ENCODE results near the gene PTPRK. TPM values are rescaled to one million over a fixed set of nuclear protein-coding genes. Genes with fewer than 3 reads are reported as not detected.

The PTPRK gene
- total and polyA plus RNA-seq, 2 donors (not counting 1 experiment from before 2014, with no cell fraction given), result 16.2 to 18.7 TPM

- POLR2A ChIA-PET, result no interaction called here
- no peaks in the 10 kb centered on the region for H3K9me3 Mint-ChIP-seq (ENCODE audit: insufficient read depth)
- no peaks in the 10 kb centered on the region for H3K27me3 ChIP-seq (replicated peaks in 1 of 4; ENCODE audit: control extremely low read depth in 1 of 4, control insufficient read depth in 3 of 4, insufficient read depth in 4 of 4, low read length in 3 of 4)
- no peak for TF ChIP-seq EZH2 (IDR thresholded peaks at IDR 0.05; ENCODE audit: borderline replicate concordance, insufficient read depth, low read depth, low read length, poor library complexity, severe bottlenecking)
- TF ChIP-seq, protein P1, sequence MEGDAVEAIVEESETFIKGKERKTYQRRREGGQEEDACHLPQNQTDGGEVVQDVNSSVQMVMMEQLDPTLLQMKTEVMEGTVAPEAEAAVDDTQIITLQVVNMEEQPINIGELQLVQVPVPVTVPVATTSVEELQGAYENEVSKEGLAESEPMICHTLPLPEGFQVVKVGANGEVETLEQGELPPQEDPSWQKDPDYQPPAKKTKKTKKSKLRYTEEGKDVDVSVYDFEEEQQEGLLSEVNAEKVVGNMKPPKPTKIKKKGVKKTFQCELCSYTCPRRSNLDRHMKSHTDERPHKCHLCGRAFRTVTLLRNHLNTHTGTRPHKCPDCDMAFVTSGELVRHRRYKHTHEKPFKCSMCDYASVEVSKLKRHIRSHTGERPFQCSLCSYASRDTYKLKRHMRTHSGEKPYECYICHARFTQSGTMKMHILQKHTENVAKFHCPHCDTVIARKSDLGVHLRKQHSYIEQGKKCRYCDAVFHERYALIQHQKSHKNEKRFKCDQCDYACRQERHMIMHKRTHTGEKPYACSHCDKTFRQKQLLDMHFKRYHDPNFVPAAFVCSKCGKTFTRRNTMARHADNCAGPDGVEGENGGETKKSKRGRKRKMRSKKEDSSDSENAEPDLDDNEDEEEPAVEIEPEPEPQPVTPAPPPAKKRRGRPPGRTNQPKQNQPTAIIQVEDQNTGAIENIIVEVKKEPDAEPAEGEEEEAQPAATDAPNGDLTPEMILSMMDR (IDR thresholded peaks at IDR 0.05), result no peak
- CTCF ChIA-PET, result no interaction called here
- H3K27ac ChIP-seq (ENCODE audit: low read length in 2 of 2), result peak overlapping the region; percentile 65 to 82
- H3K79me2 ChIP-seq (ENCODE audit: control insufficient read depth, insufficient read depth, low read length), result peaks cover 34% of the 10 kb centered on the region
- H3K27me3 Mint-ChIP-seq, result no peaks in the 10 kb centered on the region
- peak overlapping the region; percentile 88 for H3K4me3 Mint-ChIP-seq
- H3K36me3 ChIP-seq (replicated peaks in 1 of 2; ENCODE audit: control extremely low read depth in 1 of 2, control insufficient read depth in 1 of 2, extremely low read depth in 1 of 2, insufficient read depth in 2 of 2, low read length in 1 of 2), result no peaks in the 10 kb centered on the region
- peaks cover 25% of the 10 kb centered on the region for H3K4me1 Mint-ChIP-seq
- peak overlapping the region; percentile 95 for H3K27ac Mint-ChIP-seq
- peak; percentile 80 for ATAC-seq (ENCODE audit: low read depth)
- peak overlapping the region; percentile 69 for H3K4me2 ChIP-seq (replicated peaks; ENCODE audit: low read depth, low read length, poor library complexity, severe bottlenecking)
- peak; percentile 57 for DNase-seq
- no peaks in the 10 kb centered on the region for H4K20me1 ChIP-seq (ENCODE audit: control insufficient read depth, insufficient read depth, low read length, poor library complexity, severe bottlenecking)
- intact Hi-C loops (cut with micrococcal nuclease), result no loop called here
- peak overlapping the region; percentile 30 to 86 (median 61) for H3K4me3 ChIP-seq (ENCODE audit: control extremely low read depth in 1 of 5, extremely low read depth in 1 of 5, insufficient read depth in 1 of 5, low read depth in 2 of 5, low read length in 4 of 5)
- peak overlapping the region; percentile 63 for H2AFZ ChIP-seq (ENCODE audit: insufficient read depth, low read depth, low read length, poor library complexity, severe bottlenecking)
- 42% methylated on average over 3 of the region's 3 CpGs for WGBS (ENCODE audit: insufficient coverage)
- peaks cover 16 to 33% of the 10 kb centered on the region in 2 donors for H3K4me1 ChIP-seq (ENCODE audit: control insufficient read depth in 2 of 2, insufficient read depth in 2 of 2, low read length in 2 of 2)
- H3K9ac ChIP-seq (ENCODE audit: low read length), result peak overlapping the region; percentile 63
- H3K9me3 ChIP-seq (ENCODE audit: control extremely low read depth in 1 of 3, control insufficient read depth in 2 of 3, insufficient read depth in 1 of 3, low read length in 2 of 3), result no peaks in the 10 kb centered on the region
These were observed 279.2 kb downstream of the PTPRK start for GRCh38 chr6:128241216-128241615.

- peaks cover 43% of the 10 kb centered on the region for H3K79me2 ChIP-seq (ENCODE audit: control insufficient read depth, insufficient read depth, low read length)
- H2AFZ ChIP-seq (ENCODE audit: insufficient read depth, low read depth, low read length, poor library complexity, severe bottlenecking), result peak overlapping the region; percentile 63
- WGBS (ENCODE audit: insufficient coverage), result no CpG with 5 or more reads among the region's 3 CpGs
- Mint-ChIP-seq H3K4me1 (peaks cover 25% of the 10 kb centered on the region), H3K27ac (peak overlapping the region; percentile 95), H3K9me3 (ENCODE audit: insufficient read depth) (no peaks in the 10 kb centered on the region), H3K4me3 (peak overlapping the region; percentile 88), H3K27me3 (no peaks in the 10 kb centered on the region)
- peak overlapping the region; percentile 30 to 86 (median 61) for H3K4me3 ChIP-seq (ENCODE audit: control extremely low read depth in 1 of 5, extremely low read depth in 1 of 5, insufficient read depth in 1 of 5, low read depth in 2 of 5, low read length in 4 of 5)
- H3K4me1 ChIP-seq (ENCODE audit: control insufficient read depth in 2 of 2, insufficient read depth in 2 of 2, low read length in 2 of 2), result peaks cover 16 to 33% of the 10 kb centered on the region in 2 donors
- no peaks in the 10 kb centered on the region for H4K20me1 ChIP-seq (ENCODE audit: control insufficient read depth, insufficient read depth, low read length, poor library complexity, severe bottlenecking)
- intact Hi-C loops (cut with micrococcal nuclease), result no loop called here
- DNase-seq (peak; percentile 59), ATAC-seq (ENCODE audit: low read depth) (peak; percentile 66)
- H3K4me2 ChIP-seq (replicated peaks; ENCODE audit: low read depth, low read length, poor library complexity, severe bottlenecking), result peak overlapping the region; percentile 69
- H3K9ac ChIP-seq (ENCODE audit: low read length), result peak overlapping the region; percentile 63
- POLR2A ChIA-PET, result no interaction called here
- CTCF ChIA-PET, result no interaction called here
- TF ChIP-seq EZH2 (IDR thresholded peaks at IDR 0.05; ENCODE audit: borderline replicate concordance, insufficient read depth, low read depth, low read length, poor library complexity, severe bottlenecking), result no peak
- TF ChIP-seq, protein P1 (IDR thresholded peaks at IDR 0.05), result no peak
- no peaks in the 10 kb centered on the region for H3K9me3 ChIP-seq (ENCODE audit: control extremely low read depth in 1 of 3, control insufficient read depth in 2 of 3, insufficient read depth in 1 of 3, low read length in 2 of 3)
- peak overlapping the region; percentile 65 to 82 for H3K27ac ChIP-seq (ENCODE audit: low read length in 2 of 2)
- no peaks in the 10 kb centered on the region for H3K27me3 ChIP-seq (replicated peaks in 1 of 4; ENCODE audit: control extremely low read depth in 1 of 4, control insufficient read depth in 3 of 4, insufficient read depth in 4 of 4, low read length in 3 of 4)
- peaks cover 0 to 3% of the 10 kb centered on the region in 2 experiments for H3K36me3 ChIP-seq (replicated peaks in 1 of 2; ENCODE audit: control extremely low read depth in 1 of 2, control insufficient read depth in 1 of 2, extremely low read depth in 1 of 2, insufficient read depth in 2 of 2, low read length in 1 of 2)
These were observed 280.4 kb downstream of the PTPRK start for GRCh38 chr6:128240024-128240428.
